A549 (cell line): ENCODE results near the gene ZNF775. TPM values are rescaled to one million over a fixed set of nuclear protein-coding genes. Genes with fewer than 3 reads are reported as not detected.

Experiments
- ATAC-seq, 2 experiments: fragments of 200-7000 bp in 1 of 2; fragments of >200 bp in 1 of 2; cut with Nextera tagmentation in 1 of 2; cut with Tn5 transposase in 1 of 2; 3 replicates each; pipeline versions ENCODE4 v1.8.0 to v1.9.1; 2018 to 2020; ENCODE audit warnings: mild to moderate bottlenecking in 1 of 2, moderate library complexity in 1 of 2
- CTCF ChIA-PET: fragments of 300-600 bp; sonication (Branson Sonifier 250); formaldehyde crosslinking; extraction: SDS; loops from one replicate; lab custom pipeline; 2021; ENCODE audit warnings: antibody characterized with exemption, inconsistent platforms; lab: Yijun Ruan, JAX
- POLR2A ChIA-PET: fragments of 350-600 bp; formaldehyde crosslinking; extraction: SDS; loops from one replicate; lab custom pipeline; 2021; ENCODE audit warnings: antibody characterized with exemption, inconsistent platforms; lab: Yijun Ruan, JAX
- DNase-seq, 2 experiments: peaks; one replicate each; pipeline versions ENCODE4 v3.0.0 to v3.0.0-alpha.2; 2011 to 2016; ENCODE audit warnings: low read depth in 1 of 2, low spot score in 1 of 2
- FAIRE-seq: peaks from 2 replicates; lab custom pipeline; 2011; peaks lifted over from hg19 to GRCh38; lab: Jason Lieb, UNC
- H3K27ac ChIP-seq, 2 experiments: fragments of >200 bp; sonication (Bioruptor Twin); formaldehyde crosslinking; 3 replicates each; pipeline ENCODE4 v1.5.1; 2016 to 2017
- H3K4me1 ChIP-seq: fragments of >200 bp; sonication (Bioruptor Twin); formaldehyde crosslinking; 3 replicates; pipeline ENCODE4 v1.6.1; 2016
- H3K4me2 ChIP-seq: fragments of >200 bp; sonication (Bioruptor Twin); formaldehyde crosslinking; 3 replicates; pipeline ENCODE4 v1.6.1; 2016
- H3K4me3 ChIP-seq: fragments of >200 bp; sonication (Bioruptor Twin); formaldehyde crosslinking; 3 replicates; pipeline ENCODE4 v1.5.1; 2016
- H3K9me3 ChIP-seq: fragments of >200 bp; sonication (Bioruptor Twin); formaldehyde crosslinking; 3 replicates; pipeline ENCODE4 v1.6.1; 2016
- BHLHE40 ChIP-seq: IDR thresholded peaks from 2 replicates; pipeline ENCODE4 v1.6.1; 2012; ENCODE audit warnings: low read depth, low read length, inconsistent platforms
- CHD4 ChIP-seq: fragments of 200-600 bp; sonication (generic); IDR thresholded peaks from 2 replicates; pipeline ENCODE4 v1.6.1; 2016; ENCODE audit warnings: antibody characterized with exemption, mild to moderate bottlenecking, borderline replicate concordance
- EHF ChIP-seq: fragments of 250-450 bp; sonication (Bioruptor Pico); IDR thresholded peaks from 2 replicates; pipeline ENCODE4 v1.5.0; 2020; ENCODE audit warnings: mild to moderate bottlenecking
- EP300 ChIP-seq, 2 experiments: fragments of >200 bp; sonication (Bioruptor Twin); formaldehyde crosslinking; IDR thresholded peaks; 2 replicates in 1 of 2; 3 replicates in 1 of 2; pipeline ENCODE4 v1.6.1; 2016 to 2017
- ESRRA ChIP-seq: fragments of 150-350 bp; IDR thresholded peaks from 2 replicates; pipeline ENCODE4 v1.6.1; 2014; ENCODE audit warnings: mild to moderate bottlenecking, low read length, borderline replicate concordance
- FOSB ChIP-seq: fragments of 250-450 bp; sonication (Bioruptor Pico); IDR thresholded peaks from 2 replicates; pipeline ENCODE4 v1.5.0; 2020; ENCODE audit warnings: mild to moderate bottlenecking, moderate library complexity
- FOSL2 ChIP-seq, 2 experiments: fragments of 450-650 bp in 1 of 2; fragments of >200 bp in 1 of 2; sonication (Bioruptor Twin) in 1 of 2; formaldehyde crosslinking; IDR thresholded peaks; 2 replicates each; pipeline versions ENCODE4 v1.5.0 to v1.6.1; 2016 to 2020; ENCODE audit warnings: mild to moderate bottlenecking in 1 of 2, moderate library complexity in 1 of 2
- HES2 ChIP-seq: fragments of >200 bp; sonication (Bioruptor Twin); formaldehyde crosslinking; IDR thresholded peaks from 2 replicates; pipeline ENCODE4 v1.6.1; 2016
- HMGXB4 ChIP-seq: fragments of 250-450 bp; sonication (Bioruptor Pico); IDR thresholded peaks from 2 replicates; pipeline ENCODE4 v1.5.0; 2021; ENCODE audit warnings: mild to moderate bottlenecking, moderate library complexity, borderline replicate concordance
- HOXA7 ChIP-seq: fragments of 250-450 bp; sonication (Bioruptor Pico); IDR thresholded peaks from 2 replicates; pipeline ENCODE4 v1.5.0; 2020; ENCODE audit warnings: mild to moderate bottlenecking, moderate library complexity
- HOXB13 ChIP-seq: fragments of 250-450 bp; sonication (Bioruptor Pico); IDR thresholded peaks from 2 replicates; pipeline ENCODE4 v1.5.0; 2020; ENCODE audit warnings: low read depth, mild to moderate bottlenecking, moderate library complexity
- KDM1A ChIP-seq: fragments of 200-600 bp; sonication (generic); IDR thresholded peaks from 2 replicates; pipeline ENCODE4 v1.6.1; 2016; ENCODE audit warnings: low read depth, mild to moderate bottlenecking
- MAFK ChIP-seq: fragments of 450-650 bp; IDR thresholded peaks from 2 replicates; pipeline ENCODE4 v1.6.1; 2014; ENCODE audit not compliant: partially characterized antibody
- NFE2L2 ChIP-seq: fragments of 150-350 bp; conservative IDR thresholded peaks from 2 replicates; pipeline ENCODE4 v1.6.1; 2014; ENCODE audit warnings: low read length
- NPAS2 ChIP-seq: fragments of 250-450 bp; sonication (Bioruptor Pico); IDR thresholded peaks from 2 replicates; pipeline ENCODE4 v1.8.0; 2022; ENCODE audit warnings: mild to moderate bottlenecking, moderate library complexity, borderline replicate concordance
- RARB ChIP-seq: fragments of 250-450 bp; sonication (Bioruptor Pico); IDR thresholded peaks from 2 replicates; pipeline ENCODE4 v1.8.0; 2021; ENCODE audit warnings: mild to moderate bottlenecking, moderate library complexity
- REST ChIP-seq: fragments of 200-600 bp; sonication (generic); IDR thresholded peaks from 2 replicates; pipeline ENCODE4 v1.6.1; 2016; ENCODE audit warnings: antibody characterized with exemption, mild to moderate bottlenecking, moderate library complexity
- RFX5 ChIP-seq: fragments of 450-650 bp; IDR thresholded peaks from 2 replicates; pipeline ENCODE4 v1.7.1; 2014; ENCODE audit warnings: antibody characterized with exemption, mild to moderate bottlenecking, moderate library complexity
- RNF2 ChIP-seq: fragments of 200-600 bp; sonication (generic); IDR thresholded peaks from 2 replicates; pipeline ENCODE4 v1.6.1; 2016; ENCODE audit warnings: low read depth, mild to moderate bottlenecking, antibody characterized with exemption, moderate library complexity, borderline replicate concordance
- TFCP2L1 ChIP-seq: fragments of 250-450 bp; sonication (Bioruptor Pico); IDR thresholded peaks from 2 replicates; pipeline ENCODE4 v1.5.0; 2021; ENCODE audit warnings: mild to moderate bottlenecking
- ZSCAN20 ChIP-seq: fragments of 250-450 bp; sonication (Bioruptor Pico); IDR thresholded peaks from 2 replicates; pipeline ENCODE4 v1.8.0; 2022; ENCODE audit warnings: mild to moderate bottlenecking, moderate library complexity
- WGBS: methylation state at CpG from one replicate; pipeline ENCODE4 v1.1.6; 2017; ENCODE audit errors: missing lambda C conversion rate; 5-methylcytosine and 5-hydroxymethylcytosine counted together
- polyA plus RNA-seq, 4 experiments: library from polyadenylated mRNA; depleted of rRNA in 3 of 4; stranded (reverse); fragments of >200 nt; fragmentation: RNase III in 1 of 4; extraction: RNeasy Plus Mini Kit Qiagen cat#74134 plus additional on column Dnase treatment in 1 of 4; gene quantifications; 2 replicates in 3 of 4; 3 replicates in 1 of 4; pipeline ENCODE4 v1.2.3, GENCODE V29; 2011 to 2017
- TF ChIP-seq, protein P1 (sequence below): IDR thresholded peaks from 2 replicates; pipeline ENCODE4 v1.6.1; 2012

ZNF775 gene
- polyA plus RNA-seq, 2 of the 4 experiments (the other 2 are of a cell fraction) = 1.7 to 5.4 TPM

- Histone ChIP-seq H3K27ac (peak overlapping the region in 1 of 2 experiments; percentile 59; a peak in 2 of 6 replicates), H3K4me3 (no peak overlapping the region), H3K4me2 (no peak overlapping the region), H3K9me3 (no peaks in the 10 kb centered on the region)
- no peak for DNase-seq
- ChIA-PET CTCF (no interaction called here), POLR2A (no interaction called here)
- TF ChIP-seq, protein P1, sequence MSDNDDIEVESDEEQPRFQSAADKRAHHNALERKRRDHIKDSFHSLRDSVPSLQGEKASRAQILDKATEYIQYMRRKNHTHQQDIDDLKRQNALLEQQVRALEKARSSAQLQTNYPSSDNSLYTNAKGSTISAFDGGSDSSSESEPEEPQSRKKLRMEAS = no peak
- TF ChIP-seq BHLHE40 (no peak), EP300 (IDR thresholded peaks at IDR 0.05) (no peak), ESRRA (no peak)
- TF ChIP-seq, all 56 proteins: peak for 0
- peaks cover 13% of the 10 kb centered on the region; the same call in 2 of the 3 replicates for H3K4me1 ChIP-seq
- WGBS = 66% methylated on average over 8 of the region's 8 CpGs
- FAIRE-seq = no peak
- no peak for ATAC-seq
Observed at GRCh38 chr7:150429699-150430098, 50.6 kb downstream of the ZNF775 start.

GRCh38 chr7:150430465-150431085 is 51.4 kb downstream of the ZNF775 start:
- Histone ChIP-seq H3K4me1 (peaks cover 13% of the 10 kb centered on the region; the same call in 2 of the 3 replicates), H3K4me3 (no peak overlapping the region), H3K4me2 (no peak overlapping the region), H3K9me3 (no peaks in the 10 kb centered on the region), H3K27ac (no peak overlapping the region)
- ATAC-seq (no peak), FAIRE-seq (no peak), DNase-seq (no peak)
- ChIA-PET POLR2A (no interaction called here), CTCF (interaction anchor here (0.8 to 1.8 kb wide), 3 partner anchors 11 to 25 kb away, joined by 3 to 5 read pairs (median 4); a partner anchor contains a TSS)
- 73% methylated on average over 12 of the region's 14 CpGs for WGBS
- TF ChIP-seq HMGXB4 (CRISPR knock-in tag) (no peak), RARB (CRISPR knock-in tag) (no peak), EHF (CRISPR knock-in tag) (no peak), TFCP2L1 (CRISPR knock-in tag) (no peak), ZSCAN20 (no peak), FOSL2 (IDR thresholded peaks at IDR 0.05) (no peak), FOSL2 (CRISPR knock-in tag; IDR thresholded peaks at IDR 0.05) (no peak), KDM1A (no peak), REST (no peak), RFX5 (no peak), CHD4 (no peak), RNF2 (no peak), HOXB13 (CRISPR knock-in tag) (no peak), NFE2L2 (no peak), NPAS2 (CRISPR knock-in tag) (no peak), FOSB (CRISPR knock-in tag) (no peak), HOXA7 (CRISPR knock-in tag) (no peak), MAFK (no peak), HES2 (no peak)
